ENCODE results near the gene PCDHGA11. TPM values are rescaled to one million over a fixed set of nuclear protein-coding genes. Genes with fewer than 3 reads are reported as not detected.
"Not testable (repeated sequence)": the region's sequence is repeated elsewhere in the genome, so short reads cannot be mapped to it uniquely, and the experiment has no call there.

Gene PCDHGA11
- total RNA-seq, 2 experiments from 2014 or later: not detected

- H3K27me3 Mint-ChIP-seq: peaks cover 52% of the 10 kb centered on the region
Measured at GRCh38 chr5:141430332-141431113, 9.7 kb downstream of the PCDHGA11 start, which contains the start of gene PCDHGA12. Gene PCDHGA12, plus strand, starts transcription at chr5:141430507. Its CDS starts 253 bp downstream, at chr5:141430760.

GRCh38 chr5:141431286-141431685 is 10.4 kb downstream of the PCDHGA11 start:
- DNase-seq: no peak
- Mint-ChIP-seq H3K27me3 (peaks cover 47% of the 10 kb centered on the region), H3K9me3 (ENCODE audit: low read depth) (peaks cover 18% of the 10 kb centered on the region), H3K36me3 (peaks cover 6% of the 10 kb centered on the region), H3K4me1 (peaks cover 5% of the 10 kb centered on the region), H3K27ac (no peak overlapping the region), H3K4me3 (peak overlapping the region; percentile 29)
- ATAC-seq: no peak
- CTCF ChIA-PET: interaction anchor here (1.0 to 2.2 kb wide), 8 partner anchors 11 to 101 kb away, joined by 3 to 23 read pairs (median 5); partner anchors contain the start of genes PCDHGA1, PCDHGA11, PCDHGB5 and PCDHGB7

More at GRCh38 chr5:141430332-141431113, 9.7 kb downstream of the PCDHGA11 start, which contains the start of gene PCDHGA12:
- Mint-ChIP-seq H3K36me3 (peaks cover 6% of the 10 kb centered on the region), H3K9me3 (ENCODE audit: low read depth) (peaks cover 18% of the 10 kb centered on the region), H3K4me3 (peak within 1 kb of the TSS; percentile 43), H3K4me1 (peaks cover 5% of the 10 kb centered on the region), H3K27ac (peak within 1 kb of the TSS; percentile 69)
- ATAC-seq: no peak
- DNase-seq: no peak
- CTCF ChIA-PET: interaction anchor here (0.7 to 2.2 kb wide), 19 partner anchors 10 to 134 kb away, joined by 3 to 23 read pairs (median 3); partner anchors contain the start of genes PCDHGA1, PCDHGA10, PCDHGA11 and PCDHGA6

- Mint-ChIP-seq H3K27me3 (peaks cover 46% of the 10 kb centered on the region), H3K9me3 (ENCODE audit: low read depth) (peaks cover 18% of the 10 kb centered on the region), H3K27ac (peak overlapping the region; percentile 5)
- H3K4me3 Mint-ChIP-seq, CTCF ChIA-PET, DNase-seq, ATAC-seq, H3K36me3 Mint-ChIP-seq, H3K4me1 Mint-ChIP-seq: not testable (repeated sequence)
Measured at GRCh38 chr5:141432308-141432707, 11.5 kb downstream of the PCDHGA11 start.

GRCh38 chr5:141432726-141433125 is 11.9 kb downstream of the PCDHGA11 start:
- CTCF ChIA-PET, H3K4me3 Mint-ChIP-seq: not testable (repeated sequence)

GRCh38 chr5:141434006-141434405 is 13.2 kb downstream of the PCDHGA11 start:
- DNase-seq (no peak), ATAC-seq (no peak)
- Mint-ChIP-seq H3K4me3 (no peak overlapping the region), H3K27ac (no peak overlapping the region), H3K36me3 (peaks cover 6% of the 10 kb centered on the region), H3K27me3 (peaks cover 38% of the 10 kb centered on the region), H3K9me3 (ENCODE audit: low read depth) (peaks cover 14% of the 10 kb centered on the region), H3K4me1 (peaks cover 5% of the 10 kb centered on the region)
- CTCF ChIA-PET: no interaction called here

More at GRCh38 chr5:141432726-141433125, 11.9 kb downstream of the PCDHGA11 start:
- Mint-ChIP-seq H3K9me3 (ENCODE audit: low read depth) (peaks cover 18% of the 10 kb centered on the region), H3K27me3 (peaks cover 46% of the 10 kb centered on the region)
- not testable (repeated sequence) for H3K4me1 Mint-ChIP-seq, H3K36me3 Mint-ChIP-seq, ATAC-seq, H3K27ac Mint-ChIP-seq, DNase-seq

- no peaks in the 10 kb centered on the region for H3K4me1 Mint-ChIP-seq
- peaks cover 18% of the 10 kb centered on the region for H3K27me3 Mint-ChIP-seq
- H3K9me3 Mint-ChIP-seq (ENCODE audit: low read depth): peaks cover 3% of the 10 kb centered on the region
- no peak overlapping the region for H3K4me3 Mint-ChIP-seq
- peaks cover 3% of the 10 kb centered on the region for H3K36me3 Mint-ChIP-seq
- no peak for DNase-seq
- CTCF ChIA-PET: interaction anchor here (0.7 to 1.5 kb wide), 4 partner anchors 20 to 127 kb away, joined by 3 to 4 read pairs (median 3); partner anchors contain the start of gene PCDHGB7
- no peak overlapping the region for H3K27ac Mint-ChIP-seq
- no peak for ATAC-seq
Measured at GRCh38 chr5:141437221-141437620, 16.4 kb downstream of the PCDHGA11 start.

GRCh38 chr5:141439411-141440141 is 18.7 kb downstream of the PCDHGA11 start:
- H3K27me3 Mint-ChIP-seq: peaks cover 6% of the 10 kb centered on the region
- CTCF ChIA-PET: no interaction called here
- no peak overlapping the region for H3K4me3 Mint-ChIP-seq
- H3K27ac Mint-ChIP-seq: no peak overlapping the region
- H3K36me3 Mint-ChIP-seq: no peaks in the 10 kb centered on the region
- H3K9me3 Mint-ChIP-seq (ENCODE audit: low read depth): no peaks in the 10 kb centered on the region
- H3K4me1 Mint-ChIP-seq: no peaks in the 10 kb centered on the region
- ATAC-seq (no peak), DNase-seq (no peak)

- no peaks in the 10 kb centered on the region for H3K9me3 Mint-ChIP-seq (ENCODE audit: low read depth)
- ATAC-seq (no peak), DNase-seq (no peak)
- H3K27me3 Mint-ChIP-seq: peaks cover 6% of the 10 kb centered on the region
- no peaks in the 10 kb centered on the region for H3K4me1 Mint-ChIP-seq
- H3K36me3 Mint-ChIP-seq: no peaks in the 10 kb centered on the region
- no peak overlapping the region for H3K27ac Mint-ChIP-seq
- H3K4me3 Mint-ChIP-seq: no peak overlapping the region
- CTCF ChIA-PET: no interaction called here
Measured at GRCh38 chr5:141440341-141440740, 19.5 kb downstream of the PCDHGA11 start.

- H3K36me3 Mint-ChIP-seq: no peaks in the 10 kb centered on the region
- no peak overlapping the region for H3K4me3 Mint-ChIP-seq
- no peaks in the 10 kb centered on the region for H3K4me1 Mint-ChIP-seq
- CTCF ChIA-PET: no interaction called here
- H3K27ac Mint-ChIP-seq: no peak overlapping the region
- no peaks in the 10 kb centered on the region for H3K9me3 Mint-ChIP-seq (ENCODE audit: low read depth)
- DNase-seq (no peak), ATAC-seq (no peak)
- peaks cover 5% of the 10 kb centered on the region for H3K27me3 Mint-ChIP-seq
Measured at GRCh38 chr5:141441571-141442170, 20.8 kb downstream of the PCDHGA11 start.

- Mint-ChIP-seq H3K27ac (no peak overlapping the region), H3K4me3 (no peak overlapping the region), H3K36me3 (no peaks in the 10 kb centered on the region), H3K4me1 (no peaks in the 10 kb centered on the region), H3K9me3 (ENCODE audit: low read depth) (no peaks in the 10 kb centered on the region), H3K27me3 (peaks cover 3% of the 10 kb centered on the region)
- DNase-seq: no peak
- CTCF ChIA-PET: interaction anchor here (1.2 kb wide), 1 partner anchor 24 kb away, joined by 4 read pairs; the partner anchor contains the start of gene PCDHGC5
- no peak for ATAC-seq
Measured at GRCh38 chr5:141465351-141465750, 44.5 kb downstream of the PCDHGA11 start.

Other genes with a start within 250 kb of the PCDHGA11 start
- gene PCDHB7, start 248.4 kb upstream of the PCDHGA11 start, total RNA-seq: not detected
- gene PCDHB8, start 243.3 kb upstream of the PCDHGA11 start, total RNA-seq: not detected
- gene PCDHB16, start 238.7 kb upstream of the PCDHGA11 start, total RNA-seq: not detected
- not detected for gene PCDHB9, start 233.9 kb upstream of the PCDHGA11 start, total RNA-seq
- gene PCDHB10, start 228.7 kb upstream of the PCDHGA11 start, total RNA-seq: not detected
- gene PCDHB11, start 221.4 kb upstream of the PCDHGA11 start, total RNA-seq: not detected
- not detected for gene PCDHB12, start 212.3 kb upstream of the PCDHGA11 start, total RNA-seq
- not detected for gene PCDHB13, start 207.1 kb upstream of the PCDHGA11 start, total RNA-seq
- gene PCDHB14, start 197.7 kb upstream of the PCDHGA11 start, total RNA-seq: not detected
- gene PCDHB15, start 175.7 kb upstream of the PCDHGA11 start, total RNA-seq: not detected
- gene SLC25A2, start 117.0 kb upstream of the PCDHGA11 start, total RNA-seq: 1 to 10 TPM in 1 of 2 experiments, under 1 TPM in 1; 0.56 to 1.1 TPM
- gene TAF7, start 100.3 kb upstream of the PCDHGA11 start, total RNA-seq: 10 to 100 TPM; 57.3 to 64.6 TPM
- gene PCDHGA1, start 90.5 kb upstream of the PCDHGA11 start, total RNA-seq: not detected
- gene PCDHGA2, start 82.3 kb upstream of the PCDHGA11 start, total RNA-seq: not detected
- gene PCDHGA3, start 77.2 kb upstream of the PCDHGA11 start, total RNA-seq: under 1 TPM in 1 of 2 experiments, not detected in 1; 0.15 TPM
- not detected for gene PCDHGB1, start 71.0 kb upstream of the PCDHGA11 start, total RNA-seq
- under 1 TPM in 1 of 2 experiments, not detected in 1; 0.20 TPM for gene PCDHGA4, start 66.0 kb upstream of the PCDHGA11 start, total RNA-seq
- under 1 TPM; 0.12 to 0.67 TPM for gene PCDHGB2, start 61.1 kb upstream of the PCDHGA11 start, total RNA-seq
- under 1 TPM; 0.09 to 0.12 TPM for gene PCDHGA5, start 56.9 kb upstream of the PCDHGA11 start, total RNA-seq
- under 1 TPM; 0.09 to 0.41 TPM for gene PCDHGB3, start 50.8 kb upstream of the PCDHGA11 start, total RNA-seq
- gene PCDHGA6, start 47.2 kb upstream of the PCDHGA11 start, total RNA-seq: under 1 TPM; 0.16 to 0.20 TPM
- under 1 TPM in 1 of 2 experiments, not detected in 1; 0.07 TPM for gene PCDHGA7, start 38.3 kb upstream of the PCDHGA11 start, total RNA-seq
- under 1 TPM; 0.07 to 0.09 TPM for gene PCDHGB4, start 33.4 kb upstream of the PCDHGA11 start, total RNA-seq
- gene PCDHGA8, start 28.4 kb upstream of the PCDHGA11 start, total RNA-seq: not detected
- gene PCDHGB5, start 23.1 kb upstream of the PCDHGA11 start, total RNA-seq: not detected
- gene PCDHGA9, start 18.3 kb upstream of the PCDHGA11 start, total RNA-seq: not detected
- gene PCDHGB6, start 13.0 kb upstream of the PCDHGA11 start, total RNA-seq: not detected
- not detected for gene PCDHGA10, start 8.1 kb upstream of the PCDHGA11 start, total RNA-seq
- not detected for gene PCDHGB7, start 3.4 kb upstream of the PCDHGA11 start, total RNA-seq
- under 1 TPM in 1 of 2 experiments, not detected in 1; 0.07 TPM for gene PCDHGA12, start 9.5 kb downstream of the PCDHGA11 start, total RNA-seq
- gene PCDHGC3, start 54.9 kb downstream of the PCDHGA11 start, total RNA-seq: not detected
- not detected for gene PCDHGC4, start 64.0 kb downstream of the PCDHGA11 start, total RNA-seq
- not detected for gene PCDHGC5, start 68.0 kb downstream of the PCDHGA11 start, total RNA-seq
- gene DIAPH1, start 197.9 kb downstream of the PCDHGA11 start, total RNA-seq: 100 to 1,000 TPM; 284 to 295 TPM
- 10 to 100 TPM; 87.1 to 90.0 TPM for gene HDAC3, start 215.8 kb downstream of the PCDHGA11 start, total RNA-seq
- 10 to 100 TPM; 28.0 to 35.8 TPM for gene RELL2, start 215.9 kb downstream of the PCDHGA11 start, total RNA-seq
- gene FCHSD1, start 230.4 kb downstream of the PCDHGA11 start, total RNA-seq: 10 to 100 TPM; 46.5 to 64.1 TPM

Measured in activated CD8-positive, alpha-beta memory T cell treated with anti-CD3 and anti-CD28 coated beads, Interleukin-2, amount 10 ng/mL, durations not matched to agents 7 days and 5 days (primary cell).